HG03064 (cell line): ENCODE data around the gene TCAP.

Experiments
- ATAC-seq: cut with Tn5 transposase; IDR thresholded peaks from one replicate; pipeline ENCODE4 v1.9.1; 2021; ENCODE audit warnings: low read depth; ENCODE audit not compliant: unreplicated experiment

The TCAP gene

DNA sequence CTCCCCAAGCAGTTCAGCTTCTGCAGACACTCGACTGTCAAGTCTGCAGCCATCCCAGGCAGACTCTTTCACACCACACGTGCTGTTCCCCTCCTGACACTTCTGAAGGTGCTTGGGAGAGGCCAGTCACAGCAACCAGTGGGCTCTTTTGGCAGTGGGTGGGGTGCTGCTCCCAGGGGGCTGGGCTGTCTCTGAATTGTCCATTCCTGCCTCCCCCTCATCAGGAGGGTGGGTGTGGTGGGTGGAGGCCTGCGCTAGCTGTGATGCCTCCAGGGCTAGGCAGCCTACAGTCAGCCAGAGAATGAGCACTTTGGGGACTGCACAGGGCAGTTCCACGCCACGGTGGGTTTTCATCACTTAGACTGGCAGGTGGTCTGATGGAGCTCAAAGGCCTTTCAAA, 17.9 kb upstream of the TCAP start:
- ATAC-seq: no peak

DNA sequence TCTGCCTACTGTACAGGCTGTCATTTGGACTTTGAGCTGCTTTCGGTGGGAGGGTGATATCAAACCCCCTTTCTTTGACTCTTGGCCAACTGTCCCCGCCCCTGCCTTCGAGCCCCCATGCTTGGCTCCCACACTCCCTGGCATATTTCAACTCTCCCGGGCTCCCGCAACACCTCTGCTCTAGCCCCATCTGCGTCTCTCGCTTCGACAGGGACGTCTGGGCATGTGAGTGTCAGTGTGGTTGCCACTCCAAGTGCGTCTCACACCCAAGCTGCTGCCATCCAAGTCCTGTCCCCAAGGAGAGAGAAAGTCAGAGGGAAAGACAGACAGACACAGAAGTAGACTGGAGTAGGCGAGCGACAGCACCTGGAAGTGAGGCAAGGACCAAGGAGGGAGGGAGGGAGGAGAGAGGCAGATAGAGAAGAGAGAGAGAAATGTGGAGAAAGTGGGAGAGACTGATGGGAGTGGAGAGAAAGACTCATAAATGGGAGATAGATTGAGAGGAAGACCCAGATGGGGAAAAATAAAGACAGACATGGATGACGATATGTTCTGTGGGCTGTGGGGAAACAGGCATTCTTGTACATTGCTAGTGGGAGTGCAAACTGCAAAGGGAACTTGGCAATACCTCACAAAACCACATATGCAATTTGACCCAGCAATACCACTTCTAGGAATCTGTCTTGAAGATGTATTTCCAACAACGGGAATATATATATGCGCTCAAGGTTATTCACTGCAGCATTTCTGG, 16.4 kb upstream of the TCAP start:
- ATAC-seq: no peak

DNA sequence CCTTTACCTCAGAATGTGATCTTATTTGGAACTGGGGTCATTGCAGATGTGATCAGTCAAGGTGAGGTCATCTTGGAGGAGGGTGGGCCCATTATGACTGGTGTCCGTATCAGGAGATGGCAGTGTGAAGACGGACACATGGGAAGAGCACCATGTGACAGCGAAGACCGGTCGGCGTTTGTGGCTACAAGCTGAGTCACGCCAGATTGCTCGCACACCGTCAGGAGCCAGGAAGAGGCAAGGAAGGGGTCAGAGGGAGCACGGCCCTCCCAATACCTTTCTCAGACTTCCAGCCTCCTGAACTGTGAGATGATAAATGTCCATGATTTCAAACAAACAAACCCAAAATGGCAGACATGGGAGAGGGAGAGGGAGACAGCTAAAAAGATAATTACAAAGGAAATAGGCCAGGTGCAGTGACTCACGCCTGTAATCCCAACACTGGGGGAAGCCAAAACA, 15.0 kb upstream of the TCAP start:
- no peak for ATAC-seq

DNA sequence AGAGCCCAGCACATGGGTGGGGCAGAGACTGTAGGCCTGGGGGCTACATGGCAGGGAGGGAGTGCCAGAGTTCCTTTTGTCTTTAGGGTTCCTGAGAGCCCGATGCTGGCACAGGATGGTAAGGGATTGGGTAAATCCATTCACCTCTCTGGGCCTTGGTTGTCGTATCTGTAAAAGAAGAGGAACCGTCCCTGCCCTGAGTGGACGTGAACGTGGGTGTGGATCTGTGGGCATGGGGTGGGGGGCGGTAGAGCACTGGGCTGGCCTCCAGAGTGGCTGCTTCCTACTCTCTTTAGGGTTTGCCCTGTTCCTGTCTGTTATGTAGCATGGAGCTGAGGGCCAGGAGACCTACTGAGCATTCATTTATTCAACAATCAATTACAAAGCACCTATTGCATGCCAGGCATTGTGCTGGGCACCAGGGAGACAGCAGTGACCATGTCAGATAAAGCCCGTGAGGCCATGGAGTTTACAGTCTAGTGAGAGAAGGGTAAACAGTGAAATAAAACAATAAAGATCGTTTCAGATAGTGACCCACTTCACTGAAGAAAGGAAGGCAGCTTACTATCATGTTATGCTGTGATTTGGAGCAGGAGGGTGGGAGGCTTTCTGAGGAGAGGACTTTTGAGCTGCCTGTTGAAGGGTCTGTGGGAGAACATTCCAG, 13.1 kb upstream of the TCAP start:
- ATAC-seq: no peak

DNA sequence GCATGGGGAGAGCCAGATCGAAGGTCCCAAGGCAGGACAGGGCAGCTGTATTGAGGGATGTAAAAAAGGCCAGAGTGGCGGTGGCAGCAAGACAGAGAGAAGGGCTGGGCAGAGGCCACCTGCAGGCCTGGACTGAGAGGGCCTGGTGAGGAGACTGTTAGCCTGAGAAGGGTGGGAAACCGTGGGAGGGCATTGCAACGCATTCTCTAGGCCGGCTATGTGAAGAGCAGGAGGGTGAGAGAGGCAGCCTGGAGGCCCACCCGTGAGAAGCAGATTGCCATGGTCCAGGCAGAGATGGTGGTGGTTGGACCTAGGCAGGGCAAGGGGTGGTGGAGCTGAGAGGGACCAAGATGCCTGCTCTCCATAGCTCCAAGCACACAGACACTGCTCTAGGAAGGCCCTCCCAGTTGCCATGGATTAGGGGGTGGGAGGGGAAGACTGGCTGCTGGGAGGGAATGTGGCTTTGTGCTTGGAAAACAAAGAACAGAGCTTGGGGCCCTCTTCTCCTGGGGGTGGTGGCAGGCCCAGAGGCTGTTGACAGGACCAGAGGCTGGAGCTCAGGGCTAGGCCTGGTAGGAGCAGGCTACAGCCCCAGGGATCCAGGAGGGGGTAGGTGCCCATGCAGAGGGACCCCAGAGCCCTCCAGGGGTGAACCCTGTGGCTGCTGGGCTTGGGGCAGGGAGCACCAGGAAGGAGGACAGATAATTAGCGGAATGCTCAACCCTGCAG, 12.4 kb upstream of the TCAP start:
- ATAC-seq: no peak

DNA sequence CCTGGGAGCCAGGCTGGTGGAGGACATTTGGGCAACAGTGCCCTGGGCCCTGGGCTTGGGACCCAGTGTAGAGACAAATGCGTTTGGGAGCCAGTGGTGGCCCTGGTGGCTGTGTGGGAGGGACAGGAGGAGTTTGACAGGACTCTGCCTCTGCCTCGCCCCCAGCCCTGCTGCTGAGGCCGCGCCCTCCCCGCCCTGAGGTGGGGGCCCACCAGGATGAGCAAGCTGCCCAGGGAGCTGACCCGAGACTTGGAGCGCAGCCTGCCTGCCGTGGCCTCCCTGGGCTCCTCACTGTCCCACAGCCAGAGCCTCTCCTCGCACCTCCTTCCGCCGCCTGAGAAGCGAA, 11.9 kb upstream of the TCAP start:
- no peak for ATAC-seq

DNA sequence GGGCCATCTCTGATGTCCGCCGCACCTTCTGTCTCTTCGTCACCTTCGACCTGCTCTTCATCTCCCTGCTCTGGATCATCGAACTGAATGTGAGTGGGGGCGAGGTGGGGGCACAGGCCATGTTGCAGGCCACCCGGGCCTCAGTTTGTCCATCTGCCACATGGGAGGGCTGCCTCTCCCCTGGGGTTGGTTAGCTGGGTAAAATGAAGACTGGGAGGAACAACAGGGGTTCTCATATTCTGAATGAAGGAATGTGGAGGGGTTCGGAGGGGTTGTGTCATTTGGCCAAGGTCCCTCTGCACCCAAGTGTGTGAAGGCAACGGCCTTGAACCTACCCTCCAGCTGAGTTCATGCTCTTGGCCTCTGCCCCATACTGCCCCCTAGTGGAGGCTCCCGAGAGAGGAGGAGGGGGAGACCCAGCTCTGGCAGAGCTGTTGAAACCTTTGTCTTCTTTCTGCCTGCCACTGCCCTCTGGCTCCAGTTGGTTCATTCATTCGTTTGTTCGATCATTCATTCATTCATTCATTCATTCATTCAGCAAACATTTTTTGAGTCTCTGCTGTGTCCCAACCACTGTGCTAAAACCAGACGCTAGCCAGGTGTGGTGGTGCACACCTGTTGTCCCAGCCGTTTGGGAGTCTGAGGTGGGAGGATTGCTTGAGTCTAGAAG, 11.4 kb upstream of the TCAP start:
- no peak for ATAC-seq

DNA sequence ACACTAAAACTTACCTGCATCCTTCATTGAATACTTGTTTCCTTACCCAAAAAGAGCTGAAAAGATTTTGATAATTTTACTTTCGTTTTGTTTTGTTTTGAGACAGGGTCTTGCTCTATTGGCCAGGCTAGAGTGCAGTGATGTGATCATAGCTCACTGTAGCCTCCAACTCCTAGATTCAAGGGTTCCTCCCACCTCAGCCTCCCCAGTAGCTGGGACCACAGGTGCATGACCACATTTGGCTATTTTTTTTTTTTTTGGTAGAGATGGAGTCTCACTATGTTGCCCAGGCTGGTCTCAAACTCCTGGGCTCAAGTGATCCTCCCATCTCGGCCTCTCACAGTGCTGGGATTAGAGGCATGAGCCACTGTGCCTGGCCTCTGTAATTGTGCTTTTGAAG, 10.0 kb upstream of the TCAP start:
- ATAC-seq: no peak

DNA sequence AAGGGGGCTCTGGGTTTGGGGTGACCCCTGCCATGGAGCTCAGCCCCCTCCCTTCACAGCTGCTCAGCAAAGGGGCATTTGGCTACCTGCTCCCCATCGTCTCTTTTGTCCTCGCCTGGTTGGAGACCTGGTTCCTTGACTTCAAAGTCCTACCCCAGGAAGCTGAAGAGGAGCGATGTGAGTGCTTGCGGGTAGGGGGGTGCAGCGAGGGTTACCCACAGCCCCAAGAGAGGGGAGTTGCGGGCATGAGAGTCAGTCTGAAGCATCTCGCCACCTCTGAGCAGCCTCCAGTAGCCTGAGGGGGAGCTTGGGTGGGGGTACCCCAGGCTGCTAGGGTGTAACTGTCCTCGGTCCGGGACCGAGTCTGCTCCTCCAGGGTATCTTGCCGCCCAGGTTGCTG, 6.8 kb upstream of the TCAP start:
- no peak for ATAC-seq

DNA sequence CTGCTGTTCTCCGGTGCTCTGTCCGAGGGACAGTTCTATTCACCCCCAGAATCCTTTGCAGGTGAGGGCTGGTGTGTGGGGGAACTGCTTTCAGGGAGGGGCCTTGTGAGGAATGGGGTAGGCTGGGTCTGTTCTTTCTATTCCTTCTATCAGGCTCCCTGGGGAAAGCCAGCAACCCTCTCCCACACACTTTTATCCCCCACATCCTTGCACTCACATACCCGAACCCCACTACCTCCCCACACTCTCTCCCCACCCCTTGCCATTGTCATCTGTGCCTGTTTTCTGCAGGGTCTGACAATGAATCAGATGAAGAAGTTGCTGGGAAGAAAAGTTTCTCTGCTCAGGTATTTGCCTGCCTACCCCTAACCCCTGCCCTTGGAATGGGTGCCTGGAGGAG, 6.4 kb upstream of the TCAP start:
- ATAC-seq: no peak

DNA sequence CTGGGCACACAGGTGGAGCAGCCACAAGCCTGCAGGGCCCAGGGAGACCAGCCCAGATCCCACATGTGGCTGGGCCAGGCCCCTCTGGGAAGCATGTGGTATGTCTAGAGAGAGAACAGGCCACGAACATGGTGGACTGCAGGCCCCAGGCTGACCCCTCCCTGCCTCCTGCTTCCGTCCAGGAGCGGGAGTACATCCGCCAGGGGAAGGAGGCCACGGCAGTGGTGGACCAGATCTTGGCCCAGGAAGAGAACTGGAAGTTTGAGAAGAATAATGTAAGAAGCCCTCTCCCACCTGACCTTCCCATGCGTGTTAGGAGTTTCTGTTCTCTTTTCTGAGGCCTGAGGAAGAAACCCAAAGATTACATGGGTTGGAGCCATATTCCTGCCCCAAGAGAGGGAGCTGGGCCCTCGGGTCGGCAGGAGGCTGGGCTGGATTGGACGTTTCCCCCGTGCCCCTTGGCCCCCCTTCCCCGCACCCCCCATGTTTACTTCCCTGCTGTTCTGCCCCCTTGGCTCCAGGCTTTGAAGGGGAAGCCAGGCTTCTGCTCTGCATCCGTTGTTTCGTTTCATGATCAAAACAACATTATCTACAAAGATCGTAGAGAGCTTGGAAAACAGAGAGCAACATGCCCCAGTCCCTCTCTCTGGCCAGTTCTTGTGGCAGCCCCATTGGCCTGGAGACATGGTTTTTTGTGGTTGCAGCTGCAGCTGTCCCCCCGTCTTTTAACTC, 5.7 kb upstream of the TCAP start:
- ATAC-seq: no peak

DNA sequence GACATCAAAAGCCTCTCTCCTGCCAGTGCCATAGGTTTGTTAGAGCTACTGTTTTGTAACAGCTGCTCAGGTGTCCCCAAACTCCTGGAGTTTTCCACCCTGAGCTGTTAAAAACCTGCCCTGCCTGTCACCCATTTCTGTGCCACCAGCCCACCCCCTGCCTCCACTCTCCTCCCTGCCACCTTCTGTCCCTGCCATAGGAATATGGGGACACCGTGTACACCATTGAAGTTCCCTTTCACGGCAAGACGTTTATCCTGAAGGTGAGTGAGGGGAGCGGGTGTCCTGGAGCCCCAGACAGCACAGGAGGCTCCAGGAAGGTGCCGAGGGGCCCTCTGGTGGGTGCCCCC, 5.2 kb upstream of the TCAP start:
- no peak for ATAC-seq

DNA sequence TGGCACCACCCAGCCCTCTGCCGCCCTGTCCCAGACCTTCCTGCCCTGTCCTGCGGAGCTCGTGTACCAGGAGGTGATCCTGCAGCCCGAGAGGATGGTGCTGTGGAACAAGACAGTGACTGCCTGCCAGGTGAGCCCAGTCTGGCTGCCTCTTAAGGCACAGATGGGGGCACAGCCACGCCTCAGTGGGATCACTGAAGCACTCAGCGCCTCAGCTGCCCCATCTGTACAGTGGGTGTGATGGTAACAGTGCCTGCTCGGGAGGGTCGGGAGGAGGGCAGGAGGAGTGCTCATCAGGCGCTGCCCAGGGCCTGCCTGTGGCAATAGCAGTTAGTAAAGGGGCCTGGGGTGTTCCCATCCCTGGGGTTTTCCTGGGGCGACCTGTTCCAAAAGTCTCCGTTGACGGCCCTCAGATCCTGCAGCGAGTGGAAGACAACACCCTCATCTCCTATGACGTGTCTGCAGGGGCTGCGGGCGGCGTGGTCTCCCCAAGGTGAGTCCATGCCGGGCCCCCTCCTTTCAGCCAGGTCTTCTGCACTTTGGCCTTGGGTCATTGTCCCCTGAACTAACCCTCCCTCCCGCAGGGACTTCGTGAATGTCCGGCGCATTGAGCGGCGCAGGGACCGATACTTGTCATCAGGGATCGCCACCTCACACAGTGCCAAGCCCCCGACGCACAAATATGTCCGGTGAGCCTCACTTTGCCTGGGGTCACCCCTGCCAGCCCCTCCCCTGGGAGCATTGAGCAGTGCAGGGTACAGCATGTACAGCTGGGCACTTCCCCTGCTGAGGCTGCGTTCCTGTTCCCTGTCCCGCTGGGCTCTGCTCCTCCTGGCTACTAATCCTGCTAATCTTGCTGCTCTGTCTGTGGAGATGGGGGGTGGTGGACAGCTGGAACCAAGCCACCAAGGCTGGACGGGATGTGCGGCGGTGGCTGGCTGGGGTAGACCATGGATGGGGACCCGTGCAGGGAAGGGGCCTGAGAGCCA, 4.5 kb upstream of the TCAP start:
- no peak for ATAC-seq

DNA sequence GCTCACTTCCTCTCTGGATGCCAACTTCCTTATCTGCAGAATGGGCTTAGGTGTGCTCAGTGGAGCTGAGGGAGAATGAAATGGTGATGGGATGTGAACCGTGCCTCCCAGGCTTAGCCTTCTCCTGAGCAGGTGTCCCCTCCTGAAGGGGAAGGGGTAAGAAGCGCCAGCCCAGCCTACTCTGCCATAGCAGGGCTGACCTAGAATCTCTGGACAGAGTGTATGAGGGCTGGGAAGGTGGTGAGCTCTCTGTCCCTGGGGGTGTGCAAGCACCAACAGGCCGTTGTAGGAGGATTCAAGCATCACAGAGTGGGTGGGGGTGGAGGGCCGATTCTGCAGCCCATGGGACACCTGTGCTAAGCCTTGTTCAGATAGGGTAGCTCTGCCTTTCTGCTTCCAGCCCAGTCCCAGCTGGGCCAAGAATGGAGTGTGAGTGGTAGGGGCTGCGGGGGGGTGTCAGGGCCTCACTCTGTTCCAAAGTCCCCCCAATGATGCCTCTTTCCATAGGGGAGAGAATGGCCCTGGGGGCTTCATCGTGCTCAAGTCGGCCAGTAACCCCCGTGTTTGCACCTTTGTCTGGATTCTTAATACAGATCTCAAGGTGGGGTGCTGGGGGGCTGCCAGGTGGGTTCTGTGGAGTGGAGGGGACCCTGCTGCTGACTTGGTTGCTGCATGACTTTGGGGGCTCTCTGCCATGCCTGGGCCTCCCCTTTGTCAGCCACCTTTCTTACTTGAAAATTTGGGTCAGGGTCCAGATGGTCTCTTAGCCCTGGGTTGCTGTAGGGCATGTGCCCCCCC, 3.2 kb upstream of the TCAP start:
- no peak for ATAC-seq

DNA sequence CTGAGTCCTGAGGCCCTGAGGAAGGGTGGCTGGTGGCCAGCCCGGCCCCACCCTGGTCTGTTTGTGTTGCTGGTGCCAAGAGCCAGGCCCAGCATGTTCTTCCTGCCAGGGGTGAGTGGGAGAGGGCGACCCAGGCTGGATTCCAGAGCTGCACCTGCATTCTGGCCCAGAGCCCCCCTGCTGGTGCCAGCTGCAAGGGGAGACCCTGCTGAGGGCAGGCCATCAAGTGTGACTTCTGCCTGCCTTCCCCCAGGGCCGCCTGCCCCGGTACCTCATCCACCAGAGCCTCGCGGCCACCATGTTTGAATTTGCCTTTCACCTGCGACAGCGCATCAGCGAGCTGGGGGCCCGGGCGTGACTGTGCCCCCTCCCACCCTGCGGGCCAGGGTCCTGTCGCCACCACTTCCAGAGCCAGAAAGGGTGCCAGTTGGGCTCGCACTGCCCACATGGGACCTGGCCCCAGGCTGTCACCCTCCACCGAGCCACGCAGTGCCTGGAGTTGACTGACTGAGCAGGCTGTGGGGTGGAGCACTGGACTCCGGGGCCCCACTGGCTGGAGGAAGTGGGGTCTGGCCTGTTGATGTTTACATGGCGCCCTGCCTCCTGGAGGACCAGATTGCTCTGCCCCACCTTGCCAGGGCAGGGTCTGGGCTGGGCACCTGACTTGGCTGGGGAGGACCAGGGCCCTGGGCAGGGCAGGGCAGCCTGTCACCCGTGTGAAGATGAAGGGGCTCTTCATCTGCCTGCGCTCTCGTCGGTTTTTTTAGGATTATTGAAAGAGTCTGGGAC, 2.4 kb upstream of the TCAP start:
- no peak for ATAC-seq

DNA sequence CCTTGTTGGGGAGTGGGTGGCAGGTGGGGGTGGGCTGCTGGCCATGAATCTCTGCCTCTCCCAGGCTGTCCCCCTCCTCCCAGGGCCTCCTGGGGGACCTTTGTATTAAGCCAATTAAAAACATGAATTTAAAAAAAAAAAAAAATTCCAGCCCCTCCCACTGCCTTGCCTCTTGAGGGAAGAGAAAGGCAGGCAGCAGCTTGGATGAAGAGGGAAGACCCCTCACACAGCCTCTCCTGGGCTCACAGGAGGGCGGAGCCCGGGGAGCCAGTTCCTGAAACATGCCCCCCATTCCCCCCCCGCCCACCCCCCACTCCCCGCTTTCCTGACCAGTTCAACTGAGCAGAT, 1.8 kb upstream of the TCAP start:
- no peak for ATAC-seq

DNA sequence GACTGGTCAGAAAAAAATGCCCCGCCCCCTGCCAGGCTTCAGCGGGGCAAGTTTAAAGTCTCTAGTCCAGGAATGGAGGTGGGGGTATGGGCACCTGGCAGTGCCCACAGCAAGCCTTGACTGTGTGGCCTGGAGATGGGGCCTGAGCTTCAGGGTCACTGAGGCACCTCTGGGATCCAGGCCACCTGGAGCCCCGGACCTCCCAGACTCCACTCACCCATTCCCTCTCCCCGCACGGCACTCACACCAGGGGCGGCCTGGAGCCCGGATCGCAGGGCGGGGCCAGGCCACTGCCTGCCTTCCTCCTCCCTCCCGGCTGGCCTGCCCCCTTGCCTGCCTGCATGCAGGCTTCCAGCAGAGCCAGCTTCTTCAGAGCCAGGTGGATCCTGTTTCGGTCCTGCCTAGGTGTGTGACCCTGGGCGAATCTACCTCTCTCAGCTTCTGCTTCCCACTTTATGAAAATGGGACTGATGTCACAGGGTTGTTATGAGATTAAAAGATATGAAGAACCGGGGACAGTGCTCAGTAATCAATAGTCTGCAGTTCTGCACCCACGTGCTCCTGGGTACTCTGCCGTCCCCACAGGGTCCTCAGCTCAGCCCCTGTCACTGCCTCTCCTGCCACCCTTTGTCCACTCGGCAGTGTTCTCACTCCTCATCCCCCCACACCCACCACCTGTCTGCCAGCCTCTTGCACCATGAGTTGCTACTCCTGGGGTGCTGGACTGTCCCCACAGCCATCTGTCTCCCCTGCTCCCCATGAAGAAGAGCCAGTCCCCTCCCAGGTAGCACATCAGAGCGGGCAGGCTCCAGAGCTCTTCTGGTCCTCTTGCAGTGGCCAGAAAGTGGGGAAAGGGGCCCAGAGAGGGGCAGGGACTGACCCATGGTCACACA, 1.2 kb upstream of the TCAP start:
- no peak for ATAC-seq
